OCI-LY1 (cell line): ENCODE measurements around the gene SNX32.
"Not testable (repeated sequence)": the region's sequence is repeated elsewhere in the genome, so short reads cannot be mapped to it uniquely, and the experiment has no call there.

Experiments
- H2AFZ ChIP-seq: fragments of 200-600 bp; sonication (generic), shearing (Covaris generic); 2 replicates; pipeline ENCODE4 v1.6.0; 2014; ENCODE audit warnings: antibody characterized with exemption, mild to moderate bottlenecking, low read length
- H3F3A ChIP-seq: fragments of 200-600 bp; sonication (generic), shearing (Covaris generic); 2 replicates; pipeline ENCODE4 v1.6.0; 2014; ENCODE audit warnings: mild to moderate bottlenecking, antibody characterized with exemption, low read length, moderate library complexity; ENCODE audit not compliant: insufficient read depth
- H3K27ac ChIP-seq: fragments of 200-600 bp; sonication (generic); 2 replicates; pipeline ENCODE4 v1.5.1; 2014; ENCODE audit warnings: low read length, mixed run types, mild to moderate bottlenecking, low read depth; ENCODE audit not compliant: poor library complexity, severe bottlenecking
- H3K27me3 ChIP-seq: fragments of 200-600 bp; sonication (generic); 2 replicates; pipeline ENCODE4 v1.6.0; 2014; ENCODE audit warnings: antibody characterized with exemption, mild to moderate bottlenecking, low read length, moderate library complexity; ENCODE audit not compliant: insufficient read depth
- H3K36me3 ChIP-seq: fragments of 200-600 bp; sonication (generic); 2 replicates; pipeline ENCODE4 v1.6.1; 2014; ENCODE audit warnings: mild to moderate bottlenecking, antibody characterized with exemption, low read length, moderate library complexity, mixed read lengths; ENCODE audit not compliant: insufficient read depth
- H3K4me1 ChIP-seq: fragments of 200-600 bp; sonication (generic); 2 replicates; pipeline ENCODE4 v1.5.1; 2014; ENCODE audit warnings: mild to moderate bottlenecking, low read length, moderate library complexity; ENCODE audit not compliant: insufficient read depth, severe bottlenecking
- H3K4me2 ChIP-seq: fragments of 200-600 bp; sonication (generic), shearing (Covaris generic); 2 replicates; pipeline ENCODE4 v1.6.1; 2014; ENCODE audit warnings: low read length
- H3K4me3 ChIP-seq: fragments of 200-600 bp; sonication (generic); 2 replicates; pipeline ENCODE4 v1.5.1; 2014; ENCODE audit warnings: low read length, low read depth, mild to moderate bottlenecking, mixed read lengths; ENCODE audit not compliant: poor library complexity, severe bottlenecking
- H3K79me2 ChIP-seq: fragments of 200-600 bp; shearing (Covaris generic); 2 replicates; pipeline ENCODE4 v1.6.1; 2016; ENCODE audit warnings: mixed run types, low read length, mixed read lengths; ENCODE audit not compliant: insufficient read depth
- H3K9ac ChIP-seq: fragments of 200-600 bp; sonication (generic), shearing (Covaris generic); 2 replicates; pipeline ENCODE4 v1.6.1; 2014; ENCODE audit warnings: mild to moderate bottlenecking, low read length, mixed read lengths
- H3K9me2 ChIP-seq: fragments of 200-600 bp; sonication (generic), shearing (Covaris generic); 2 replicates; pipeline ENCODE4 v1.6.1; 2014; ENCODE audit warnings: low read depth, mild to moderate bottlenecking, low read length, mixed read lengths
- H3K9me3 ChIP-seq: fragments of 200-600 bp; shearing (Covaris generic); 2 replicates; pipeline ENCODE4 v1.6.1; 2014; ENCODE audit warnings: low read length, mixed read lengths
- H4K20me1 ChIP-seq: fragments of 200-600 bp; sonication (generic), shearing (Covaris generic); 2 replicates; pipeline ENCODE4 v1.6.0; 2016; ENCODE audit warnings: mild to moderate bottlenecking, low read length; ENCODE audit not compliant: insufficient read depth
- EZH2 ChIP-seq: fragments of 200-600 bp; sonication (generic), shearing (Covaris generic); IDR thresholded peaks from 2 replicates; pipeline ENCODE4 v1.8.0; 2017; ENCODE audit warnings: borderline replicate concordance, mixed run types, mild to moderate bottlenecking, antibody characterized with exemption, low read length, moderate library complexity, mixed read lengths
- TF ChIP-seq, protein P1 (sequence below): fragments of 200-600 bp; sonication (generic), shearing (Covaris generic); IDR thresholded peaks from 2 replicates; pipeline ENCODE4 v1.5.1; 2017; ENCODE audit warnings: mild to moderate bottlenecking, antibody characterized with exemption, low read length, moderate library complexity, mixed read lengths

The SNX32 gene

DNA sequence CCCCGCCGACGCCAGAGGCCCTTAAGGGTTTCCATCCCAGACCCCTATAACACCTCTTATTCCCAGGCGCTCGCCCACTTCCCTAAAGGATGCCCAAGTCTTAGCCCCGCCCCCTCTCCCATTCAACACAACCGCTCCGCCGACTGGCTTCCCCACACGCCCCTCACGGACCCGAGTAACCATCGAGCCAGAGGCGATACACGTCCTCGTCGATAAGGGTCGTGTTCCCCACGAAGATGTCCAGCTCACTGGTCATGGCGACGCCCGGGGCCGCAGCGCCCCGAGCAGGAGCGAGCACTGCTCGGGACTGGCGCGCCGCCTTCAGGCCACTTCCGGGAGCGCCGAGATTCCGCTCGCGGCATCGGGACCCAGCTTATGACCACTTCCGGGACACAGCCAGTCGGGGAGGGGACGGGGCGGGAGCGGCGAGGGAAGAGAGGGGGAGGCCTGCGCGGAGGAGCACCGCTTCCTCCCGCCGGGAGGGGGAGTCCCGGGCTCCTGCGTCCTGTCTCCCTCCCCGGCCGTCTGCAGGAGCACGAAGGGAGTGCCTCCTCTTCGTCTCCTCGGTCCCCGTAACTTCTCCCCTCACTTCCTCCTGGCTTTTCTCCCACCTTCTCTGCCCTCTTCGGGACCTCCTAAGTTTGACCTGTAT, 54.5 kb downstream of the SNX32 start, which contains the start of gene FIBP:
FIBP (minus strand) TSS at position 309 of the 652 bp plus-strand sequence; CDS start at position 256, 53 bp downstream.
- Histone ChIP-seq H3F3A (peaks cover 5% of the 10 kb centered on the region), H3K36me3 (peaks cover 30% of the 10 kb centered on the region), H3K4me1 (peaks cover 58% of the 10 kb centered on the region)

DNA sequence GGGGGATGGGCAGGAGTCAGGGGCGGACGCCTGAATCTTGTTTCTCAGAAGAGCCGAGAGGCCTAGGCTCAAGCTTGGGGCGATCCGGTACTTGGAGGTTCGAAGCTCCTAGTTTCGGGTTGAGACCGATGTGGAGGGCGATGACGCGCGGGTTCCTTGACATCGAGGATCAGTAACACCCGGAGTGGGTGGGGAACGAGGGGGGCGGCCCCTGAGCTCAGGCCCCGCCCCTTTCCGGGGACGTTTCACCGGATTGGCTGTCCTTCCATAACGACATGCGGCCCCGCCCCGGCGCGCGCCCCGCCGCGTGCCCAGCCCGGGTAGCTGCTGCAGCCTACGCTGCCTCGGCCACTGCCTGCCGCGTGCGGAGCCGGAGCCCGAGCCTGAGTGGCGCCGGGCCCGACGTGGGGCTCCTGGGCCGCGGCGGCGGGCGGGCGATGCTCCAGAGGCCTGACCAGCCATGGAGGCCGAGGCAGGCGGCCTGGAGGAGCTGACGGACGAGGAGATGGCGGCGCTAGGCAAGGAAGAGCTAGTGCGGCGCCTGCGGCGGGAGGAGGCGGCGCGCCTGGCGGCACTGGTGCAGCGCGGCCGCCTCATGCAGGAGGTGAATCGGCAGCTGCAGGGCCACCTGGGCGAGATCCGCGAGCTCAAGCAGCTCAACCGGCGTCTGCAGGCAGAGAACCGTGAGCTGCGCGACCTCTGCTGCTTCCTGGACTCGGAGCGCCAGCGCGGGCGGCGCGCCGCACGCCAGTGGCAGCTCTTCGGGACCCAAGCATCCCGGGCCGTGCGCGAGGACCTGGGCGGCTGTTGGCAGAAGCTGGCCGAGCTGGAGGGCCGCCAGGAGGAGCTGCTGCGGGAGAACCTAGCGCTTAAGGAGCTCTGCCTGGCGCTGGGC, 56.8 kb downstream of the SNX32 start, which contains the start of gene CCDC85B:
CCDC85B (plus strand) TSS at position 350 of the 895 bp plus-strand sequence; CDS start at position 461, 111 bp downstream.
- TF ChIP-seq EZH2 = no peak
- TF ChIP-seq, protein P1, sequence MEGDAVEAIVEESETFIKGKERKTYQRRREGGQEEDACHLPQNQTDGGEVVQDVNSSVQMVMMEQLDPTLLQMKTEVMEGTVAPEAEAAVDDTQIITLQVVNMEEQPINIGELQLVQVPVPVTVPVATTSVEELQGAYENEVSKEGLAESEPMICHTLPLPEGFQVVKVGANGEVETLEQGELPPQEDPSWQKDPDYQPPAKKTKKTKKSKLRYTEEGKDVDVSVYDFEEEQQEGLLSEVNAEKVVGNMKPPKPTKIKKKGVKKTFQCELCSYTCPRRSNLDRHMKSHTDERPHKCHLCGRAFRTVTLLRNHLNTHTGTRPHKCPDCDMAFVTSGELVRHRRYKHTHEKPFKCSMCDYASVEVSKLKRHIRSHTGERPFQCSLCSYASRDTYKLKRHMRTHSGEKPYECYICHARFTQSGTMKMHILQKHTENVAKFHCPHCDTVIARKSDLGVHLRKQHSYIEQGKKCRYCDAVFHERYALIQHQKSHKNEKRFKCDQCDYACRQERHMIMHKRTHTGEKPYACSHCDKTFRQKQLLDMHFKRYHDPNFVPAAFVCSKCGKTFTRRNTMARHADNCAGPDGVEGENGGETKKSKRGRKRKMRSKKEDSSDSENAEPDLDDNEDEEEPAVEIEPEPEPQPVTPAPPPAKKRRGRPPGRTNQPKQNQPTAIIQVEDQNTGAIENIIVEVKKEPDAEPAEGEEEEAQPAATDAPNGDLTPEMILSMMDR = peak; percentile 16; the same call in 1 of the 2 replicates
- H3F3A ChIP-seq = peaks cover 5% of the 10 kb centered on the region

More for the DNA sequence above, 54.5 kb downstream of the SNX32 start, which contains the start of gene FIBP:
- Histone ChIP-seq H3K4me3 (peak within 1 kb of the TSS; percentile 98), H4K20me1 (no peaks in the 10 kb centered on the region), H2AFZ (peak within 1 kb of the TSS; percentile 50; the same call in 1 of the 2 replicates), H3K9me2 (no peaks in the 10 kb centered on the region), H3K4me2 (peak within 1 kb of the TSS; percentile 100), H3K27me3 (no peaks in the 10 kb centered on the region), H3K9ac (peak within 1 kb of the TSS; percentile 90), H3K27ac (peak within 1 kb of the TSS; percentile 70), H3K9me3 (no peaks in the 10 kb centered on the region), H3K79me2 (no peaks in the 10 kb centered on the region)
- TF ChIP-seq EZH2 = no peak
- TF ChIP-seq, protein P1 = peak; percentile 77

DNA sequence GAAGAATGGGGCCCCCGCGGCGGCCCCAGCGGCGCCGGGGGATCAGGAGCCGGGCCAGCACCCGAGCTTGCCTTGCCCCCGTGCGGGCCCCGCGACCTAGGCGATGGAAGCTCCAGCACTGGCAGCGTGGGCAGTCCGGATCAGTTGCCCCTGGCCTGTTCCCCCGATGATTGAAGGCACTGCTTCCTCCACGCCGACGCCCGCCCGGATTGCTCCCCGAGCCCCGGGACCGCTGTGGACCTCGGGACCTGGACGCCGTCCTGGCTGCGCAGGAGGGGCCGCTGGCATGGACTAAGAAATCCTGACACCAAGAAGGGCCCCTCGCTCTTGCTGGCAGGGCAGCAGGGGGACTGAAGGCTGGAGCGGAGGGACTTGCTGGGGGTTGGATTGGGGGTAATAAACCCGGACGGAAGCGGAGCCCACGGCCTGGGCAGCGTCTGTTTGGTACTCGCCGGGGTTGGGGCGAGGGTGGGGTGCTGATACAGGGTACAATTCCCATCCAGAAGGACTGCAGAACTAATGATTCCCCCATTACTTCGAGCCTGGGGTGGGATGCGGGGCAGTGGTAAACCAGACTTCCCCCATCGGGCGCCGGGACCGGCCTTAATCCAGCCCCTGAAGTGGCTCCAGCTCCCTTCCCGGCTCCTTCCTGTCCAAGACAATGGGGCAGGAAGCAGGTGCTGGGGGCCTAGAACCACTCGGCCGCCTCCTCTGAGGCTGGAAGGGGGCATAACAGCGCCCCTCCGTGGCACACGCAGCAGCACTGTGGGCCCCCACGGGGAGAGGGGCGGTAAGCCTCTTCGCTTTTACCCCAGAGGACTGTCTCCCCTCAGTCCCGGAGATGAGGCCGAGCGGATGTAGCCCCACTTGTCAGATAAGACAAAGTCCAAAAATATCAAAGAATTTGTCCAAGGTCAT, 57.7 kb downstream of the SNX32 start:
- Histone ChIP-seq H3K79me2 (no peaks in the 10 kb centered on the region), H3K27ac (peak overlapping the region; percentile 57), H3K9me2 (no peaks in the 10 kb centered on the region), H3K4me2 (peak overlapping the region; percentile 100), H4K20me1 (no peaks in the 10 kb centered on the region), H3K9ac (peak overlapping the region; percentile 85), H3K27me3 (no peaks in the 10 kb centered on the region), H3K4me3 (peak overlapping the region; percentile 86), H3K9me3 (no peaks in the 10 kb centered on the region), H3F3A (peaks cover 5% of the 10 kb centered on the region), H3K36me3 (peaks cover 5% of the 10 kb centered on the region; the same call in 1 of the 2 replicates), H2AFZ (no peak overlapping the region), H3K4me1 (peaks cover 62% of the 10 kb centered on the region)
- TF ChIP-seq, protein P1 = peak; percentile 66
- TF ChIP-seq EZH2 = no peak

More for the DNA sequence above, 56.8 kb downstream of the SNX32 start, which contains the start of gene CCDC85B:
- no peaks in the 10 kb centered on the region for H3K79me2 ChIP-seq
- peak within 1 kb of the TSS; percentile 98 for H3K4me3 ChIP-seq
- H3K36me3 ChIP-seq = peaks cover 11% of the 10 kb centered on the region; the same call in 1 of the 2 replicates
- H3K27ac ChIP-seq = peak within 1 kb of the TSS; percentile 70
- H3K9me3 ChIP-seq = no peaks in the 10 kb centered on the region
- no peaks in the 10 kb centered on the region for H3K9me2 ChIP-seq
- no peaks in the 10 kb centered on the region for H4K20me1 ChIP-seq
- H3K27me3 ChIP-seq = no peaks in the 10 kb centered on the region
- H3K4me2 ChIP-seq = peak within 1 kb of the TSS; percentile 100
- peak within 1 kb of the TSS; percentile 85 for H3K9ac ChIP-seq
- H3K4me1 ChIP-seq = peaks cover 63% of the 10 kb centered on the region
- no peak within 1 kb of the TSS for H2AFZ ChIP-seq

DNA sequence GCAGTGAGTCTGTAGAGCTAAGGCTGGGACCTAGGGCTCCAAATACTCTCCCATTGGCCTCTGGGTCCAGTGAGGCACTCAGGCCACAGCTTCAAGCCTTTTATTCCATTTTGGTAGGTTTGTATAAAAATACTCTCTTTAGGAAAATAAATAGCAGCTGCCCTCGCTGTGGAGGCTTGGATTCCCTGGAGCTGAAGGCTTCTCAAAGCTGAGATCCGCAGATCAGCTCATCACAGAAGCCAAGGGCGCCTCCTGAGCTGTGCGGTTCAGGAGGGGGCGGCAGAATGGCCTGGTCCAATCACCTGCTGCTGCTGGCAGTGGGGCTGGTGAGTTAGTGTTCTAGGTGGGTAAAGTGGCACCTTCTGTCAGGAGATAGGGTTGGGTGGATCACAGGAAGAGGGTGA, 58.4 kb downstream of the SNX32 start:
- not testable (repeated sequence) for H3K9me3 ChIP-seq, H3K27me3 ChIP-seq, H3K36me3 ChIP-seq, H3K9me2 ChIP-seq, H3K79me2 ChIP-seq, H3F3A ChIP-seq, H2AFZ ChIP-seq, H4K20me1 ChIP-seq
- H3K9ac ChIP-seq = peak overlapping the region; percentile 85
- peak overlapping the region; percentile 86 for H3K4me3 ChIP-seq
- peak overlapping the region; percentile 57 for H3K27ac ChIP-seq
- H3K4me2 ChIP-seq = peak overlapping the region; percentile 100
- H3K4me1 ChIP-seq = peaks cover 56% of the 10 kb centered on the region
